Dedifferentiated amniotic fluid mesenchymal stem cell (primary cell): ENCODE results near the gene ADGRA1.
"Not testable (repeated sequence)": the region's sequence is repeated elsewhere in the genome, so short reads cannot be mapped to it uniquely, and the experiment has no call there.

Source experiments
- DNase-seq: peaks from one replicate; pipeline ENCODE4 v3.0.0-alpha.2; 2016; ENCODE audit errors: extremely low spot score

ADGRA1 gene

DNA sequence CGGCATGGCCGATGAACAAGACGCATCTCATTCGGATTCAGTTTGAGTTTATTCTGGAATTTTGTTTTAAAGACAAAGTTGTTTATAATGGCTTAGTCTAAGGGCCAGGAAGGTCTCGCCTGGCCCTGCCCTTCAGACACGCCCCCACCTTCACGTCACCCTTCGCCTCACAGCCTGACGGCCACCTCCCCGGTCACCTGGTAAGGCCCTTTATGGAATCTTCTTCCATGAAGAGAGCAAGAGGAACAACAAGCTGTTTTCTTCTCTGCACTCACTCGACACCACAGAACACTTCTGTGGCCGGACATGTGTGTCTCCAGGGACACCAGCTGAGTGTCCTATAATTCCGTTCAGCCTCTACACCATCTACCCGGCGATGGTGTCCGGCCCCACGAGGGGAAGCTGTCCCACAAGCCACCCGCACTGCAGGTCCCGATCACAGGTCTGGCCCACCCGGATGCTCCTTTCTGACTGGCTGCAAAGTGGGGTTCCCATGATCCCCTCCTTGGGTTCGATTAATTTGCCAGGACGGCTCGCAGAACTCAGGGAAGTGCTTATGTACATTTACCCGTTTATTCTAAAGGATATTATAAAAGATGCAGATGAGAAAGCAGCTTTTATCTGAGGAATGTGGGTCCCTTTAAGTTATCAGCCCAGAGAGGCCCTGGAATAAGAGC lies 54.9 kb downstream of the ADGRA1 start:
- DNase-seq: no peak

DNA sequence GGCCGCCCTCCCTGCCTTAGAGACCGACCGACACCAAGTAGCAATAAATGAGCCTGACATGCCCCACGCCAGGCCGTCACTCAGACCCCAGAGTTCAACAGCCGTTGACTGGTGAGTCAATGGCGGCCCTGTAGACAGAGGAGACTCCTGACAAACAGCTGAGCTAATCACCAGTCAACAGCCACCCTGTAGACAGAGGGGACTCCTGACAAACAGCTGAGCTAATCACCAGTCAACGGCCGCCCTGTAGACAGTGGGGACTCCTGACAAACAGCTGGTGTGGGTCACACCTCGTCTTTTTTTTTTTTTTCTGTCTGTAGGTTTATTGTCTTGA lies 55.4 kb downstream of the ADGRA1 start:
- no peak for DNase-seq

DNA sequence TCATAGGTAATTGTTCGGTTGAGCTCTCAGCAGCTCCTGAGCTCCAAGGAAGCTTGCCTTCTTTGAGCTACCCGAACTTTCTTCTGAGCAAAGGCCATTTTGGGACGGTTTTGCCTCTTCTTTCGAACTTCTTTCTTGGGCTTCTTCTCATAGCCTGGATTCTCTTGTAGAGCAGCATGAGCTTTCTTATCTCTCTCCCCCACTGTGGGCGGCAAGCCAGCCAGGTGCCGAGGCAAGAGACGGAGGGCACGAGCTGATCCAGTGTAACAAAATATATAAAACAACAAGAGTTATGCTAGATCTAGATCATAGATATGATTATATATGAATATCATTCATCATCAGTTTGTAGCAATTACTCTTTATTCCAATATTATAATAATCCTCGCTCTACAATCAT lies 55.8 kb downstream of the ADGRA1 start:
- DNase-seq: no peak

DNA sequence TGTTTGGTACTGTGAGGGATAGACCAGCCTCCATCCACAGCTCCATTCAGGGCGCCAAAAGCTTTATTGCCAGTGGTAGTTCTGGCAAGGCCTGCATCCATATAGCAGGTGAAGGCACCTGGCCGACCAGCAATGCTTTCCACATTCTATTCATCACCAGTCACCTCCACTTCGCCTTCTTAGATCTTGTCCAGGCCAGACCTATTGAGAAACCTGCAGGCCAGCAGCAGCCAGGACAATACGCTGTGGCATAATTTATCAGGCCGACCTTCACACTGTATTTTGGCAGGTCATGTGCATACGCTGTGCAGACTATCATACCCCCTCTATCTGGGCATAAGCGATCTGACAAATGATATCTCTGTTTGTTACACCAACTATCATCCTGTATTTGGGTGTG lies 57.0 kb downstream of the ADGRA1 start:
- no peak for DNase-seq

DNA sequence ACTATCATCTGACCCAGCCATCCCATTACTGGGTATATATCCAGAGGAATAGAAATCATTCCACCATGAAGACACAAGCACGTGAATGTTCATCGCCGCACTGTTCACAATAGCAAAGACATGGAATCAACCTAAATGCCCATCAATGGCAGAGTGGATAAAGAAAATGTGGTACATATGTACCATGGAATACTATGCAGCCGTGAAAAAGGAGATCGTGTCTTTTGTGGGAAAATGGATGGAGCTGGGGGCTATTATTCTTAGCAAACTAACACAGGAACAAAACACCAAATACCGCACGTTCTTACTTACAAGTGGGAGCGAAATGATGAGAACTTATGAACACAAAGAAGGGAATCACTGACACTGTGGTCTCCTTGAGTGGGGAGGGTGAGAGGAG lies 62.5 kb downstream of the ADGRA1 start:
- no peak for DNase-seq

DNA sequence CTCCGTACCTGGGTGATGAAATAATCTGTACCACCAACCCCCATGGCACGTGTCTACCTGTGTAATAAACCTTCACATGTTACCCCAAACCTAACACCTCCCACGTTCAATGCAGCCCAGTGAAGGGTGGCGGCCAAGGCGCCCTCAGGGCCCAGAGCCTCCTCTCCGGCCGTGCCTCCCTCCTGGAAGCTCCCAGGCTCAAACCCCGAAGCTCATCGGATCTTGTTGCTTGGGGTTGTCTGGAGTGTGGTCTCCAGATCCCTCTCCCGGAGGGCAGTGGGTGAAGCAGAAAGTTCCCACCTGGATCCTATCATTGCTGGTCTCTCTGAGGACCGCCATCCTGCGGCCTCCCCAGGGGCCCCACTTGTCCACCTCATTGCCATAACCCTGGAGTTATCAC lies 62.9 kb downstream of the ADGRA1 start:
- no peak for DNase-seq

DNA sequence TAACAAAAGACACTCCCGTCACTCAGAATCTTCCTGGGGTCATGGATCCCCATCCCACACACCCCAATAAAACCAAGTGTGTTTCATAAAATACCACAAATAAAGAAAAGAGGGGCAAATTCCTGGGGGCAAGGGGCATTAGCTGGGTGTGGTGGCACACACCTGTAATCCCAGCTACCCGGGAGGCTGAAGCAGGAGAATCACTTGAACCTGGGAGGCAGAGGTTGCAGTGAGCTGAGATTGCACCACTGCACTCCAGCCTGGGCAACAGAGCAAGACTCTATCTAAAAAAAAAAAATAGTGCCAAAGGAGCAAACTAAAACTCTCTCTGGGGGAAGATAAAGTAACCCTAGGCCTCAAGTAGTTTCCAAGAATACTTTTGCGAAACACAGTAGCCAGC lies 63.3 kb downstream of the ADGRA1 start:
- not testable (repeated sequence) for DNase-seq

DNA sequence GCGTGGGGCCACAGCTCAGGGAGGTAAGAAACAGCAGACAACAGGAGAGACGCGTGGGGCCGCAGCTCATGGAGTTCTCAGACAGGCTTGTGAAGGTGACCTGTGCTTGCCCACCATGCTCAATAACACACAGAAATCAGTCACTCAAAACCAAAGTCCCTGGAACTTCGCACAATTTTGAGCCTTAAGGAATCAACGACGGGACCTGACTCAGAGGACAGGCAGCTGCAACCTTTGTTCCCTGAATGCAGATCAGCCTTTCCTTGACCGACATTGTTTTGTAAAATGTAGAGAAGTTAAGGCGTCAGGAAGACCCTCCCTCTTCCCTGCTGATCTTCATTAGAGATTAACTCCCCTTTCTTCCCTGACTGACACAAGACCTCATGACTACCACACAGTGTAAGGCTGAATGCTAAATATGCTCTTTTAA lies 63.8 kb downstream of the ADGRA1 start:
- no peak for DNase-seq

DNA sequence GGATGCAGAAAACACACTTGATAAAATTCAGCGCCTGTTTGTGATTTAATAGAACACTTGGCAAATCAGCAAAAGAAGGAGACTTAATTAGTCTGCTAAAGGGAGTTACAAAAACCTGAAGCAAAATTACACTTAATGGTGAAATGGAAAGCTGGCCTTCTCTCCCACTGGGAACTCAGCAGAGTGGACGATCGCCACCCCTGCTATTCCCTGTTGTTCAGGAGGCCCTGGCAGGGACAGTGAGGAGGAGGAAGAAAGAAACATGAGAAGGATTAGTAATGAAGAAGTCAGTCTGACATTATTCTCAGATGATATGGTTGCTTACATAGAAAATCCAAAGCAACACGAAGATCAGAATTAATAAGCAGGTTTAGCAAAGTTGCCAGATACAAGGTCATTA lies 66.7 kb downstream of the ADGRA1 start:
- no peak for DNase-seq

DNA sequence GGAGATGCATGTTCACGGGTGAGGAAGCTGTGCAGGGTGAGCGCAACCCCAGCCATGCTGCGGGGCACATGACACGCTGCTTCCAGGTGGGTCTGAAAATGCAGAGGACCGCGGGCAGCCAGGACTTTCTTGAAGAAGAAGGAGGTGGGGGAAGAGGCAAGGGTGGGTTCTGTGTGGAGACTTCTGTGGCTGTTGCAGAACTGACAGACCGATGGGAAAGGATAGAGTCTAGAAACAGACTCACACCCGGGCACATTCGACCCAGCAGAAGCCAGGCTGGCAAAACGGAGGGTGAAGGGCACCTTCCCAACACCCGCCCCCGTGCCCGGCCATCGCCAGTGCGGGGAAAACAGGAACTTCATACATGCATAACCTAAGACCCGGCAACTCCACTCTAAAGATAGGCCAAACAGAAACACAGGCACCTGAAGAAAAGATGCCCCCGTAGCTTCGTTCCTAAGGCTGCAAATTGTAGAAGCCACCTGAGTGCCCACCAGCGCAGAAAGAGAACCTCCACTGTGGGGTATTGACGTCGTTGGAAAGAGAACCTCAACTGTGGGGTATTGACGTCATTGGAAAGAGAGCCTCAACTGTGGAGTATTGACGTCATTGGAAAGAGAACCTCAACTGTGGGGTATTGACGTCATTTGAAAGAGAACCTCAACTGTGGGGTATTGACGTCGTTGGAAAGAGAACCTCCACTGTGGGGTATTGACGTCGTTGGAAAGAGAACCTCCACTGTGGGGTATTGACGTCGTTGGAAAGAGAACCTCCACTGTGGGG lies 67.5 kb downstream of the ADGRA1 start:
- DNase-seq: no peak

DNA sequence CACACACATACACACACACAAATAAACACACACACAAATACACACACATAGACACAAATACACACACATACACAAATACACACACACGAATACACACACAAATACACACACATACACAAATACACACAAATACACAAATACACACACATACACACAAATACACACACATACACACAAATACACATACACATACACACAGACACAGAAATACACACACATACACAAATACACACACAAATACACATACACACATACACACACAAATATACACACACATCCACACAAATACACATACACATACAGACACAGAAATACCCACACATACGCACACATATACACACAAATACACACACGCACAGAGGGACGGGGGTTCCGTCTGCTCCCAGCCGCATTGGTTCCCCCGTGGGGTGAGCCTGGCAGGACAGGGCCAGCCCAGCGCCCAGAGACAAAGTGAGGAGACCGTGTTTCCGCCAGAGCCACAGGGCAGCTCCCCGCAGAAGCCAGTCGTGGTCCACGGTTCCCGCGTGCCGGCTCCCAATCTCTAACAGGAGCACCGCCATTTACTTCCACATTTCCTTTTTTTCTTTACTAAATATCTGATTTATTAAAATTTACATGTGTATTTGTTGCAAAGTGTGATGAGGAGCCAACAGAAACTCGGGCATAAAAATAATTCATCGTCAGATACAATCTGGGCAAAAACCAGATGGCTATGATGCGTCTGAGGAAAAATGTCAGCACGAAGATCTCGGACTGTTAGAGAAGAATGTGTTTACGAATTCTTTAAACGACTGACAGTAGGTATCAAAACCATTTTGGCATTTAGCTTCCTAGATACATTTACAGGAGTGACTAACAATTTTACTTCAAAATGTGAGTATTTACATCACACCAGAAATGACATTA lies 69.2 kb downstream of the ADGRA1 start:
- DNase-seq: no peak

DNA sequence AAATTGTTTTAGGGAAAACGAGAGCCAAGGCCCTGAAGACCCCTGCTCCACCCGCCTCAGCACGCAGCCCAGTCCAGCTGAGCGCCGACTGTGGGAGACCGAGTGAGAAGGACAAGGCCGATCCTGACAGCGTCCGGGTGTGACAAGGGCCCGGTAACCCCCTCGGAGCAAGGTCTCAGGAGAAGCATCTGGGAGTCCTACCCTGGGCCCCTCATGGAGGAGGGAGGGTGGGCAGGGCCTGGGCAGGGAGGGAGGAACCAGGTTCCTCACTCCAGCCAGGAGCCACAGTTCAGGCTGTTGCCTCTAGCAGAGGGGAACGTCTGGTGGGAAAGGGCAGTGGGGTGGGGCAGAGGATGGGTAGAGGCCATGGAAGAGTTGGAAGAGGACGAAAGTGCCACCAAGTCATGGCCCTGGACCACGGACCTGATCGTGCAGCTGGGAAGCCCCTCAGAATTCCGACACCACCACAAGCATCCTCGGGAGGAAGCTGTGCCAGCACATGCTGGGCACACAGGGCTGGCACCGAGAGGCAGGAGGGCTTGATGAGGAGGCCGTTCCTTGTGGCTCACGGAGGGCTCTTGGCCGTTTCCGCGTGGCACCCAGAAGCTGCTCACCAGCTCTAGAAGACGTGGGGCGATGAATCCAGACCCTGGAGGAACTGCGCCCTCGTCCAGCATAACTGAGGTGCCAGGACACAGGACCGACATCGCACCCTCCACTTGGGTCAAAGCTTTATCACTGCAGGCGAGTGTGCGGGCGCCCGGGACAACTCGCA lies 70.1 kb downstream of the ADGRA1 start:
- no peak for DNase-seq

DNA sequence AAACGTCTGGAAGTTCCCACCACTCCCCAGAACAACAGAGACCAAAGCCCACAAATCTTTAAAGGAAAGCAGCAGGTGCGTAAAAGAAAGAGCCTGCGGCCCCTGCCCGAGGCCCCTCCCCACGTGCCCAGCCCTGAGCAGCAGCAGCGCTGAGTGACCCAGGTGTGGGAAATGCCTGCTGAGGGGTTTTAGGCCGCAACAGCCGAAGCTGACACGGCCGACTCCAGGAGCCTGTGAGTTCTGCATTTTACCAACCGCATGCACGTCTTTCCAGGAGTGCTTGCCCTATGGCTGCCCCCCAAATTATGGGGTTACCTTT lies 70.7 kb downstream of the ADGRA1 start:
- DNase-seq: no peak

DNA sequence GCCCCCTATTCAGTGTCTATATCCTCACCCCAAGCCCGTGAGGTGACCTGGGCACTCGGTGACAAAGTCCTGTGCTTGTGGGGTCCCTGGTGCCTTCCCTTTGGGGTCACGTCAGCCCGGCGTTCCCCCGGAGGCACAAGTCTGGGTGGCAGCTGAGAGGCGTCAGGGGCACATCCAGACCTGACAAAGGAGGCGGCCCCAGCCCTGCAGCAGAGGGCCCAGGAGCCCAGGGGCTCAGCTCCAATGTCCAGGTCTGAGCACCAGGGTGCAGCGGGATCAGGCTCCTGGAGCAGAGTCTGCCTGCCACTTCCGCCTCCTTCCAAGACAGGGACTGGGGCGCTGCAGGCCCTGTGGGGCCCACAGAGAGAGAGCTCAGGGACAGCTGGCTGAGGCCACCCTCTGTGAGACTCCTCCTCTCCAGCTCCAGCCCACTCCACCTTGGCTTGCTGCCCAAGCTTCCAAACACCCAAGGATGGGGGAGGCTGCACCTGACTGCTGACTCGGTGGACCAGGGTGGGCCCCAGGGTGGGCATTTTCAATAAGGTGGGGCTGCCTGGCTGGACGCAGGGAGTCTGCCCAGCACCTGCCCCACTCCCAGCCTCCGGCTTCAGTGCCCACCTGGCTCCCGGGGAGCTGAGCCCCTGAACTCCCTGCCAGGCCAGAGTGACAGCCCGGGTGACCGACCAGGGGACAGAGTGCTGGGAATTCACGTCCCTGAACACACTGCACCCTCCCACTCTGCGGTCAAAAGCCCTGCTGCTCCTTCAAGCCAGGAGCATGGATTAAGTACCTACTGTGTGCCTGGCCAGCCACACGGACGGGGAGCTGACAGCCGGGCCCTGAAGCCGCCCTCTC lies 71.3 kb downstream of the ADGRA1 start:
- DNase-seq: no peak

DNA sequence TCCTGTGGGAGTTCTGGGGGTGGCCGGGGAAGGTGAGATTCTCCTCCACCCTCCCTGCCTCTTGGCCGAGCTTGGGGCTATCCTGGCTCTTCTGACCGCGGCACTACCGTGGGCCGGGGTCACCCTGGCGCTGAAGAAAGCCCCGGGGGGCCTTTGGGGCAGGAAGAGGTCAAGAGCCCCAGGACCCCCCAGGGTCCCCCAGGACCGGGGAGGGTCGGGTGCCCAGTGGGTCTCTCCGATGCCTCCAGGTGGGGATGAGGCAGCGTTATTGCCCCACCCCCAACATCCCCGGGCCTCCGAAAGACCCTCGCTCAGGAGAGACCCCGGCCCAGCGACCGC lies 71.9 kb downstream of the ADGRA1 start:
- no peak for DNase-seq

DNA sequence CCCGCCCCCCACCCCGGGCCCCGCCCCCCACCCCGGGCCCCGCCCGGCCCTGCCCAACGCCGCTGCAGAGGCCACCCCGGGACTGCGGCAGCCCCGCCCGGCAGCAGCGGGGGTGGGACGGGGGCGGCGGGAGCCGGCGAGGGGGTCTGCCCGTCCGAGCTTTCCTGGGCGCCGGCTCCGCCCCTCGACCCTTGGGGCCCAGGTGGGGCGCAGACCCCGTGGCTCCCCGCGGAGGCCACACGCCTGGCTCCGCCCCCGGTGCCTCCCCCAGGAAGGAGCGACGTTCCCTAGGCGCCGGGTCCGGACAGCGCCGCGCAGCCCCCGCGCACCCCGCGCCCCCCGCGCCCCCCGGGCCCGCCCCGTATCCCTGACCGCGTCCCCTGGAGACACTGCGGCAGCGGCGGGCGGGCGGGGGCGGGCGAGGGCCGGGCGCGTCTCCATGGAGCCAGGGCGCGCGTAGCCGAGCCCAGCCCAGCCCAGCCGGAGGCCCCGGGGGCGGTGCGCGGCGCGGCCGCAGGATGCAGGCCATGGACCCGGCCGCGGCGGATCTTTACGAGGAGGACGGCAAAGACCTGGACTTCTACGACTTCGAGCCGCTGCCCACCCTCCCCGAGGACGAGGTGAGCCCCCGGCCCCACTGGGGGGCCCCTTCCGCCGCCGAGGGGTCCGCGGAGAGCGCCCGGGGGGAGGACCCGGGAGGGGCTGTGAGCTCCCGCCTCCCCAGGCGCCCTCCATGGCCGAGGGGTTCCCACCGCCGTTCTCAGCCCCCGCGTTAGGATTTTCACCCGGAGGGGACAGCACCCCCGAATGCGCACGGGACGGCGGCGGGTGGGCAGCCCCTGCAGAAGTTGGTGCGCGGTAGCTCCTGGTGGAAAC lies 72.5 kb downstream of the ADGRA1 start, which contains the start of gene KNDC1:
Gene KNDC1, plus strand, starts transcription at position 270 of the 876 bp plus-strand sequence. Its CDS starts 249 bp downstream, at position 519.
- no peak for DNase-seq

DNA sequence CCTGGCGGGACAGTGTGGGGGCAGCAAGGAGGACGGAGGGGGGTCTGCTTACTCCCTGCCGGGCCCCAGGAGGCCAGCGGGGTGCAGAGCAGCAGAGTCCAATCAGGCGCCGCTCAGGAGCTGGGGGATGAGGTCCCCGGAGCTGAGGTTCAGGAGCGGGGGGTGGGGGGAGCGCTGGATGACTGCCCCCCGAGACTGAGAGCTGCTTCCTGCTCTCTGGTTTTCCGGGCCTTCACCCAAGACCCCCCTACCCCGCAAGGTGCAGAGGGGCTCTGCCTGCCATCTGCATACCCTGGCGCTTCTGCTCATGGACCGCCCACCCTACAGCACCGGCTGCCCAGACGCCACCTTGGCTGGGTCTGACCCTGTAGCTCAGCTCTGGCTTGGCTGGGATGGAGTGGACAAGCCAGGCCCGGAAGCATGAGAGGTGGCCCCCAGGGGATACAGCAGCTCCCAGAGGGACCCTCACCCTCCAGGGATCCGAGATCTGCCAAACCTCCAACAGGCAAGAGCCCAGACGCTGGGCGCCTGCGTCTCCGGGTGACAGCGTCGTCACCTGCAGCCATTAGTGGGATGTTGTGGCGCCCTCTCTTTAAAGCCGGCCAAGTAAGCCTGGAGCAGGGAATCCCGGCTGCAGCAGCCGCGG lies 73.2 kb downstream of the ADGRA1 start:
- no peak for DNase-seq

DNA sequence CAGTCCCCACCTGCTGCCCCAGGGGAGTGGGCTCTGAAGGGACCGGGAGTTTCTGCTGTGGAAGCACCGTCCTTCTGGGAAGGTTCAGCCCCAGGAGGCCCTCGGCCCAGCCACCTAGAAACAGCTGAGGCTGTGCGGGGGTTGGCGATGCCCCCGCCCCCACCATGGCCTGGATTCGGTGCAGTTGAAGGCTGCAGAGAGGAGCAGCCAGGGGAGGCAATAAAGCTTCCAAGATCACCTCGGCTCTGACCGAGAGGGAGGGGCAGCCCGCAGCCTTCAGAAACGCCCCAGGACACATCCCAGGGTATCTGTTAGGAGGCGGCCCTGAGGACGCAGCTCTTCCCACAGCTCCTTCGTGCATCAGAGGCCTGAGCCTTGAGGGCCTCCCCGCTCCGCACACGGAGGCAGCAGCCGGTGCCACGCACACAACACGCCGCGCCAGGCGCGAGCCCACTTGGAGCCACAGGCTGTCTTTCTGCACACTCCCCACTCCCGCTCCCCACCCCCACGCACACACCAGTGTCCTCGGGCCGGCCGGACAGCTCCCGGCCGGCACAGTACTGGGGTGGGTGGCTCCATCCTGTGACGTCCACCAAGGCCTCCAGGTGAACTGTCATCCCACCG lies 73.9 kb downstream of the ADGRA1 start:
- no peak for DNase-seq
